ENCODE measurements around the gene C14orf119.

Gene C14orf119

DNA sequence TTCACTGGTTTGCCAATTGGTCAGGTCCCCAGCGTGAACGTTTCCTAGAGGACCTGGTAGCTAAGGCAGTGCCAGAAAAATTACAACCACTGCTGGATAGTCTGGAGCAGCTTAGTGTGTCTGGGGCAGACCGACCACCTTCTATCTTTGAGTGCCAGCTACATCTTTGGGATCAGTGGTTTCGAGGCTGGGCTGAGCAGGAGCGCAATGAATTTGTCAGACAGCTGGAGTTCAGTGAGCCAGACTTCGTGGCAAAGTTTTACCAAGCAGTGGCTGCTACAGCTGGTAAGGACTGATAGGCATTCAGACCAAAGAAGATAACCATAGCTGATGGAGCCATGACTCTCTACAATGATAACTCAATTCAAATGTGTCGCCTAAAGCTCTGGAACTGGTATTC lies 2.5 kb downstream of the C14orf119 start:
- TF ChIP-seq, protein P1, sequence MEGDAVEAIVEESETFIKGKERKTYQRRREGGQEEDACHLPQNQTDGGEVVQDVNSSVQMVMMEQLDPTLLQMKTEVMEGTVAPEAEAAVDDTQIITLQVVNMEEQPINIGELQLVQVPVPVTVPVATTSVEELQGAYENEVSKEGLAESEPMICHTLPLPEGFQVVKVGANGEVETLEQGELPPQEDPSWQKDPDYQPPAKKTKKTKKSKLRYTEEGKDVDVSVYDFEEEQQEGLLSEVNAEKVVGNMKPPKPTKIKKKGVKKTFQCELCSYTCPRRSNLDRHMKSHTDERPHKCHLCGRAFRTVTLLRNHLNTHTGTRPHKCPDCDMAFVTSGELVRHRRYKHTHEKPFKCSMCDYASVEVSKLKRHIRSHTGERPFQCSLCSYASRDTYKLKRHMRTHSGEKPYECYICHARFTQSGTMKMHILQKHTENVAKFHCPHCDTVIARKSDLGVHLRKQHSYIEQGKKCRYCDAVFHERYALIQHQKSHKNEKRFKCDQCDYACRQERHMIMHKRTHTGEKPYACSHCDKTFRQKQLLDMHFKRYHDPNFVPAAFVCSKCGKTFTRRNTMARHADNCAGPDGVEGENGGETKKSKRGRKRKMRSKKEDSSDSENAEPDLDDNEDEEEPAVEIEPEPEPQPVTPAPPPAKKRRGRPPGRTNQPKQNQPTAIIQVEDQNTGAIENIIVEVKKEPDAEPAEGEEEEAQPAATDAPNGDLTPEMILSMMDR (IDR thresholded peaks at IDR 0.05; ENCODE audit: insufficient read depth, low read length, poor library complexity, severe bottlenecking) = no peak
- TF ChIP-seq EZH2phosphoT487 (conservative IDR thresholded peaks at IDR 0.05; ENCODE audit: low read length) = no peak
- no peaks in the 10 kb centered on the region for H3F3A ChIP-seq (ENCODE audit: insufficient read depth)
- H3K27ac ChIP-seq (ENCODE audit: low read depth, low read length) = no peak overlapping the region
- H3K4me2 ChIP-seq (ENCODE audit: low read depth, low read length, poor library complexity, severe bottlenecking) = no peak overlapping the region
- no peaks in the 10 kb centered on the region for H3K27me3 ChIP-seq (ENCODE audit: low read length)
- no peaks in the 10 kb centered on the region for H3K9me2 ChIP-seq (replicated peaks; ENCODE audit: insufficient read depth, low read length)
- peaks cover 15% of the 10 kb centered on the region for H4K20me1 ChIP-seq (ENCODE audit: low read depth, low read length)
- H3K4me3 ChIP-seq (ENCODE audit: insufficient read depth, low read length, poor library complexity, severe bottlenecking) = no peak overlapping the region
- H2AFZ ChIP-seq (ENCODE audit: low read depth, low read length, severe bottlenecking) = no peak overlapping the region
- no peaks in the 10 kb centered on the region for H3K9me3 ChIP-seq (ENCODE audit: insufficient read depth, low read length)
- peaks cover 34% of the 10 kb centered on the region for H3K79me2 ChIP-seq (ENCODE audit: insufficient read depth, low read length)
- peaks cover 2% of the 10 kb centered on the region; the same call in 1 of the 2 replicates for H3K36me3 ChIP-seq (ENCODE audit: low read length)
- H3K9ac ChIP-seq (ENCODE audit: low read length) = no peak overlapping the region

DNA sequence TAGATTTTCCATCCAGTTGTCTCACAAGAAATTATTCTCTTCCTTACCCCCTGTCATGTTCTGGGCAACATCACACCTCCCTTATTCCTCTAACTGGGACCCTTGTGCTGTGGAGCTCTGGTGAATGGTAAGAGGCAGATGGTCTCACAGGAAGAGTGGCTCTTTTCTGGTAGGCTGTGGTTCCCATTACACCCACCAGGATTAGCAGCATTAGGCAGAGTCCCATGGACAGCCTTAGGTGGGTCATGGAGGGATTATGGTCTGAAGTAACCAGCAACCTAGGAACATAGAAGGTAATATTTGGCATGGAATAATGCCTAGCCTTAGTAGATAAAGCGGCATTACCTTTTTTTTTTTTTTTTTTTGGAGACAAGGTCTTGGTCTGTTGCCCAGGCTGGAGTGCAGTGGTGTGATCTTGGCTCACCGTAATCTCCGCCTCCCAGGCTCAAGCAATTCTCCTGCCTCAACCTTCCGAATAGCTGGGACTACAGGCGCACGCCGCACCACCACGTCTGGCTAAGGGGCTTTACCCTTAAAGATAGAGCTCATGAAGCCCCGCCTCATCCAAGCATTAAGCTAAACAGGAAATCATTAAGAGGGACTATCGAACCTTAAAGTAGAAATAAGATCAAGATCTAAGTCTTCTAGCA lies 4.0 kb downstream of the C14orf119 start:
- H3F3A ChIP-seq (ENCODE audit: insufficient read depth) = no peaks in the 10 kb centered on the region
- no peak overlapping the region for H3K9ac ChIP-seq (ENCODE audit: low read length)
- H3K27me3 ChIP-seq (ENCODE audit: low read length) = no peaks in the 10 kb centered on the region
- H3K9me2 ChIP-seq (replicated peaks; ENCODE audit: insufficient read depth, low read length) = no peaks in the 10 kb centered on the region
- H3K79me2 ChIP-seq (ENCODE audit: insufficient read depth, low read length) = peaks cover 19% of the 10 kb centered on the region
- H3K27ac ChIP-seq (ENCODE audit: low read depth, low read length) = no peak overlapping the region
- H2AFZ ChIP-seq (ENCODE audit: low read depth, low read length, severe bottlenecking) = no peak overlapping the region
- H3K9me3 ChIP-seq (ENCODE audit: insufficient read depth, low read length) = no peaks in the 10 kb centered on the region
- H3K4me3 ChIP-seq (ENCODE audit: insufficient read depth, low read length, poor library complexity, severe bottlenecking) = no peak overlapping the region
- TF ChIP-seq EZH2phosphoT487 (conservative IDR thresholded peaks at IDR 0.05; ENCODE audit: low read length) = no peak
- TF ChIP-seq, protein P1 (IDR thresholded peaks at IDR 0.05; ENCODE audit: insufficient read depth, low read length, poor library complexity, severe bottlenecking) = no peak
- no peak overlapping the region for H3K4me2 ChIP-seq (ENCODE audit: low read depth, low read length, poor library complexity, severe bottlenecking)
- no peaks in the 10 kb centered on the region for H3K36me3 ChIP-seq (ENCODE audit: low read length)
- H4K20me1 ChIP-seq (ENCODE audit: low read depth, low read length) = no peaks in the 10 kb centered on the region

DNA sequence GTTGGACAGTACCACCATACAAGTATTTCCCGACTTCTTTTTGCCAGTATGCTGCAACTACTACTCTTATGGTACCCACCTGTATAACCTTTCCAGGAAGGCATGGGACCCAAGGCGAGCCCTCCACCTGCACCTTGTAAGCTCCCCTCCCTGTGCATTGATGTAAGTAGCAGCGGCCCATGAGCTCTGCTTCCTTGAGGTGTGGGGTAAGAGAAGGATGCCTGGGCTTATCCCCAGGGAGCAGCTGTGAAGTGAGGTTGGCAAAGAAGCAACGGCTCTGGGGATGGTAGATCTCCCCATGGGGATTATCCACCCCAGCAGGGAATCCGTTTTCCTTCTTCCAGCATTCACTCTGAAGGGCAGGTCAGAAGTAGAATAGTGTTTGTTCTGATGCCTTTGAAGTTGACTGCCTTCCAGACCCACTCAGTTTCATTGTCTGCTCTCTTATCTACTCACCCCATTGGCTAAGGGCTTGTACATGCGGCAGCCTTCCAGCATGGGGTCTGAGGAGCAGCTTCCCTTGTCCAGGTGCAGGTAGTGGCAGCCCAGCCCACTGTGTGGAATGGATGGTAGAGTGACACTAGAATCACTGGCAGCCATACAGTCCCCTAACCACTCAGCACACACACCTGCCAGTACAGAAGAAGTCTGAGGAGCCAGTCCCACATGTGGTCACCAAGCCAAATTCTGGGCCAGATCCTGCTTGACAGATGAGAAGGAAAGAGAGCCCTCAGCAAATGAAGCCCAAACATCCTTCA lies 6.1 kb downstream of the C14orf119 start:
- TF ChIP-seq EZH2phosphoT487 (conservative IDR thresholded peaks at IDR 0.05; ENCODE audit: low read length) = no peak
- TF ChIP-seq, protein P1 (IDR thresholded peaks at IDR 0.05; ENCODE audit: insufficient read depth, low read length, poor library complexity, severe bottlenecking) = no peak
- Histone ChIP-seq H3K79me2 (ENCODE audit: insufficient read depth, low read length) (peaks cover 7% of the 10 kb centered on the region; the same call in 1 of the 2 replicates), H3K27me3 (ENCODE audit: low read length) (no peaks in the 10 kb centered on the region), H3K36me3 (ENCODE audit: low read length) (no peaks in the 10 kb centered on the region), H4K20me1 (ENCODE audit: low read depth, low read length) (no peaks in the 10 kb centered on the region), H3K9ac (ENCODE audit: low read length) (no peak overlapping the region), H2AFZ (ENCODE audit: low read depth, low read length, severe bottlenecking) (no peak overlapping the region), H3K4me2 (ENCODE audit: low read depth, low read length, poor library complexity, severe bottlenecking) (no peak overlapping the region), H3K9me2 (replicated peaks; ENCODE audit: insufficient read depth, low read length) (no peaks in the 10 kb centered on the region), H3F3A (ENCODE audit: insufficient read depth) (no peaks in the 10 kb centered on the region), H3K9me3 (ENCODE audit: insufficient read depth, low read length) (no peaks in the 10 kb centered on the region), H3K27ac (ENCODE audit: low read depth, low read length) (no peak overlapping the region), H3K4me3 (ENCODE audit: insufficient read depth, low read length, poor library complexity, severe bottlenecking) (no peak overlapping the region)

All from SU-DHL-6 (cell line).